NCI-H510A treated with DMSO at 0.1 percent for 48 hours (cell line): ENCODE measurements around the gene PTPRJ.

Experiments
- DNase-seq: peaks from one replicate; lab custom pipeline; 2025; lab: John Stamatoyannopoulos, UW

The PTPRJ gene

DNA sequence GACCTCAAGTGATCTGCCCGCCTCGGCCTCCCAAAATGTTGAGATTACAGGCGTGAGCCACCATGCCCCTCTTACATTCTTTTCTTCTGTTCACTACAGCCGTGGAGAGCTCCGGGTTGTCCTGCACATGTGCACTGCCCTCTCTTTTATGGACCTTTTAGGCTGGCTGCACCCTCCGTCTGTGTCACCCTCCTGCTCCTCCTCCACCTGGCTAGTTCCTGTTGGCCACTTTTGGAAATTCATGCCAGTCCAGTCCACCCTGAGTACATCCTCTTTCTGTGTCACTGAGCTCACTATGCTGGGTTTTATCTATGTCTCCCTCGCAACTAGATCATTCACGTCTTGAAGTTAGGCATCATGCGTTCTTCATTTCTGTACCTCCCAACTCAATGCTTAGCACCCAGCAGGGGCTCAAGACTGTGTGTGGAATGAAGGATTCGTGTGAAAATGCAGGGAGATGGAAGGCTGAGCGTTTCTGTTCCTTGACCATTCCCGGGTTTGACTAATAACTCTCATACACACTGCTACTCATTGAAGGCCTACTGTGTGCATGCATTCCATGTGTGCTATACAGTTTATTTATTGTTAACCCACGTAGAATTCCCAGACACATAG, 60.6 kb downstream of the PTPRJ start:
- no peak for DNase-seq

DNA sequence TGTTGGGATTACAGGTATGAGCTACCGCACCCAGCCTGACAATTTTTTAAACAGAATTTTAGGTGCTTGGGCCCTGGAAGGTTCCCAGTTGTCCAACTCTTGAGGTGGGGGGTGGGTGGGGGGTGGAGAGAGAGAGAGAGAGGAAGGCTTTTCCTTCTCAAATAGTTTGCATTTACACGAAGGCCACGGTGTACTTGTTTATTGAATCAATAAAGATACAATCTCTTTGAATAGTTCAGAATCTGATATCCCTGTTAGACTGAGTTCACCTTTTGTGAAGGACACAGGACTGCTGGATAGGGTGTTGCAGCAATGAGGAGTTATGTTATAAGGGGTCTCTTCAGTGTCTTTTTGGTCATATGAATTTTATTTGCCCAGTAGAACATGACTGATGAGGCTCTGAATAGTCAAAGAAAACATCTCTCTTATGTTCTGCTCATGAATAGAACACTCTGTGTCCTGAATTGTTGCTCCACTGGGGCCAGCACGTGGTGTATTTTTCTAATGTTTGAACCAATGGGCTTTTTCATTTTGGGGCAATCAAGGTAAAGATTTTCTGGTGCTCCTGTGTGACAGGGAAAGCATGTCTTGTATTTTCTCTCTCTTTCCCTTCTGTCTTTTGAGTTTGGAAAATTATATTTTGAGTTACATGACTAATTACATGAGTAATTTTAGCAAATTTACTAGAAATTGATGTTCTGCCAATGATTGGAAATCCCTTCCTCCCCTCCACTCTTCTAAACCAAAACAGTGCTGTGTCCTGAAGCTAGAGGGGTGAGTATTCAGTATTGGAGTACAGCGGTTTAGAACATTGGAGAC, 61.7 kb downstream of the PTPRJ start:
- no peak for DNase-seq

DNA sequence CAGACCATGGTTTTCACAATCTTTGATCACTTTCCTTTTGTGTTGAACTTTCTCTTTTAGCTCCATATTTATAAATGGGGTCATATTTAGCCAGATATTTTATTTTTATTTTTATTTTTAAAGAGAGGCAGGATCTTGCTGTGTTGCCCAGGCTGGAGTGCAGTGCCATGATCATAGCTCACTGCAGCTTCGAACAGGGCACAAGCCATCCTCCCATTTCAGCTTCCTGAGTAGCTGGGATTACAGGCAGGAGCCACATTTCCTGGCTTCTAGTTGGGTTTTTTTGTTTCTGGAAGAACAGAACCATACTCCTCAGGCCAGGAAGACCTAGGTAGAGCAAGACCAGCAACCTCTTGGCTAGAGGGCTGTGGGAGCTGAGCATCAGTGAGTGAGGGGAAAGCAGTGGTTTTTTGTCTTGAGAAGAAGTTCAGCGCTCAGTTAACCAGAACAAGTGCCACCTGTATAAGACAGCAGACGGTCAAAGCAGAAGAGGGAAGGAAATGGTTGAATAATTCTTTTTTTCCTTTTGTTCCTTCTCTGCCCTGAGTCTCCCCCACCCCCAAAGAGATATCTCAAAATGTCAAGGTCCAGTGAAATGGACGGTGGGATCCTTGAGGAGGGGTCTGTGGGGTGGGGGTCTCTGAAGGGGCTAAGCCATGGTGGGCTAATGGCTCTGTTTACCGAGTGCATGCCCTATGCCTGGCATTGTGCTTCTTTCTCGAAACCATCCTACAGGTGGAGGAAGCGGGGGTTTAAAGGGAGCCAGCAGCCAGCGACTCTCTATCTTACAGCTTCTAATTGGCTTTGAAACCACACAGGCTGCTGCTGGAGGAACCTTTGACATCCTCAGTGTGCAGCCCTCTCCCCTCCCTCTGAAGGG, 63.0 kb downstream of the PTPRJ start:
- no peak for DNase-seq

DNA sequence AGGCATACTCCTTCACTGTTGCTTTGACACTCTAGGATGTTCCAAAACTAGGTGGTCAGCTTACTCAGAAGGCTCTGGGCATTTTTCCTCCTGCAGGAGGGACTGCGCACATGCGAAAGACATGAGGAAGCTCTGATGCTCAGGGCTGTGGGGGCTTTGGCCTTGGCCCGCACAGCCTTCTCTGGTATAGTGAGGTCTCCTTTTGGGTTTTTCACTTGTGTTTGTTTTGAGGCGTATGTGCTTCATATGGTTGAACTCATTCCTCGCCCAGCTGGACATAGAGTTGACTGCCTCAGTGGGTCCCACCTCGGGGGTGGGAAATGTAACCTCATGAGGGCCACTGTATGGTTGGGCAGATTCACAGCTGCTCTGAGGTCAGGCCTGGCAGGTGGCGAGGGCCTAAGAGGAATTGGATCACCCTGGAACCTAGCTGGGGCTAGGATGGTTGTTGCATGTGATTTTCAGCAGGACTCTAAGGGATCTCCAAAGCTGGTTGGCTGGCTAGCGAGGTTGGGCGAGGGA, 63.7 kb downstream of the PTPRJ start:
- no peak for DNase-seq

DNA sequence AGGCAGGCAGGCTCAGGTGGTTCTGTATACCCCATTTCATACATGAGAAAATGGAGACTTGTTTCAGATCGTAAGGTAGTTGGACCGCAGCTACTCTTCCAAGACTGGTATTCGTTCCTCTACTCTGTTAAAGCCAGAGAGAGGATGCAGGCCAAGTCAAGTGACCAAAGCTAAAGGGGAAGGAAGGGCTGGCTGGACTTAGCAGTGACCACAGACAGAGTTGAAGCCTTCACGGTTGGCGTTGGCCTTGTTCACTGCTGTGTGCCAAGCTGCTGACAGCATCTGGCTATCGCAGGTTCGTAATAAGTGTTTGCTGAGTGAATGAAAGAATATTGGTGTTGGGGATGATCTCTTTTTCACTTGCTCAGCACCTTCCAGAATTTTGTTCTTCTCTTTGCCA, 64.2 kb downstream of the PTPRJ start:
- no peak for DNase-seq

DNA sequence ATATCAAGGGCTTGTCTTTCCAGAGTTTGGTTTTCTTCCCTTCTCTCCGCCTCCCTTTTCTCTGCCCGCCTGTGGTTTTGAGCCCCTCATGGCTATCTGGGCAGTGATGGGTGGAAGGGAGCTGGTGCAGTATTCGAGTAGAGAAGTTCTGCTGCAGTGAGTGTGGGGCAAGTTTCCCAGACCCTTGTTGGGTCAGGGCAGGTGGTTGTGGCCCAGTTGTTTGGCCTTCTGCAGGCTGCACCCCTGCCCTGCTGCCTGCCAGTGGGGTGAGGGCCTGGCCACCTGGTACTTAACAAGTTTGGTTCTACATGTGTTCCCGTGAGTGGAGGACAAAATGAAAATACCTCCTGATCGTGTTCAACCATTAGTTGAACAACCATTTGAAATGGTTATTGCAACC, 65.2 kb downstream of the PTPRJ start:
- DNase-seq = no peak

DNA sequence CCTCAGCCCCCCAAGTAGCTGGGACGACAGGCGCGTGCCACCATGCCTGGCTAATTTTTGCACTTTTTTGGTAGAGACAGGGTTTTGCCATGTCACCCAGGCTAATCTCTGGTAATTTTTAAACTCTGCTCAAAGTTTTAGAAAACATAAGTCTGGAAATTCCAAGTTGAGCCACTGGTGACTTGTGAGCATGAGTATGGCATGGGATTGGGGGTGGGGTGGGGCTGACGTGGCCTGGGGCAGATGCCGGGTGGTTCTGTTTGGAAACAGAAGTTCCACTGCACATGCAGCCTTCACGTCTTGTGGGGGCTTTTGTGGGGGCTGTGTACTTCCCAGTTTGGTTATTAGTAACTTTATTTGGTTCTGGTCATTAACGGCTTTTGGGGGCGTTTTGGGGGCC, 67.3 kb downstream of the PTPRJ start:
- no peak for DNase-seq

DNA sequence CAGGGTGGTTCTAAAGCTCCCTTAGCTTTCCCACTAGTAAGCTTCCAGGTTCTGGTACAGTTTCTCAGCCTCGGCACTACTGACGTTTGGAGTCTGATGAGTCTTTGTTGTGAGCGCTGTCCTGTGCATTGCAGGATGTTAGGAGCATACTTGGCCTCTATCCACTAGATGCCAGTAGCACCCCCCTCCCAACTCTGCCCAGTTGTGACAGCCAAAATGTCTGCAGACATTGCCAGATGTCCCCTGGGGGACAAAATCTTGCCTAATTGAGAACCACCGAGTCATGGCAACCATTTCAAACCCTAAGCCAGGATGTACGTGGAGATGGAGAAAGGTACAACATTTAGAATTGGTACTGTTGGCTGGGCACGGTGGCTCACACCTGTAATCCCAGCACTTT, 68.7 kb downstream of the PTPRJ start:
- DNase-seq = no peak

DNA sequence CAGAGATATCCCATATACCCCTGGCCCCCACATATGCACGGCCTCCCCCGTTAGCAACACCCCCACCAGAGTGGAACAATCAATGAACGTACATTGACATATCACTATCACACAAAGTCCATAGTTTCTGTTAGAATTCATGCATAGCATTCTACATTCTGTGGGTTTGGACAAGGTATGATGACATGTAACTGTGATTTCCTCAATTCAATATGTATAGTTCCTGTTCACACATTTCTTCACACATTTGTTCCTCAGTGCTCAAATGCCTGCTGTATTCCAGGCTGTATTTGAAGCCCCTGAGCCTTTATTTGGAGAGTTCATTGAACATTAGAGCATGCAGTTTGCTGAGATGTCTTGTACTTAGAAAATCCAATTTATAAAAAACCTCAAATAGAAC, 69.9 kb downstream of the PTPRJ start:
- DNase-seq = no peak

DNA sequence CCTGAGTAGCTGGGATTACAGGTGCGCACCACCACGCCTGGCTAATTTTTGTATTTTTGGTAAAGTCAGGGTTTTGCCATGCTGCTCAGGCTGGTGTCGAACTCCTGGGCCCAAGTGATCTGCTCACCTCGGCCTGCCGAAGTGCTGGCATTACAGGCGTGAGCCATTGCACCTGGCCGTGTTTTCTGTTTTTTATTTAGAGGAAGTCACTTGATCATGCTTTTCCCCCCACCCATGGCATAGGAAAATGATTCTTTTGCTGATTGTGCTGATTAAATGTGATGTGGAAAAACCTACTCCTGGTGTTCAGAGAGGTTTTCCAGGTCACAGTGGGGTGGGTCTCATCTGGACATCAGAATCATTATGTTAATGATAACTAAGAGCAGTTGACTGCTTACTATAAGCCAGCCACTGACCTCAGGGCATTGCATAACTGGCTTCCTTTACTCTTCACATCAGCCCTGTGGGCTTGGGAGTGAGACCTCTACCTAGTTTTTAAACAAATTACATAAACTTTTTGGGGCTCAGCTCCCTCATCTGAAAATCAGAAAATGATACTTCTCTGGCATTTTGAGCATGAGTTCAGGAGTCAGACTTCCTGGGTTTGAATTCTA, 71.0 kb downstream of the PTPRJ start:
- no peak for DNase-seq

DNA sequence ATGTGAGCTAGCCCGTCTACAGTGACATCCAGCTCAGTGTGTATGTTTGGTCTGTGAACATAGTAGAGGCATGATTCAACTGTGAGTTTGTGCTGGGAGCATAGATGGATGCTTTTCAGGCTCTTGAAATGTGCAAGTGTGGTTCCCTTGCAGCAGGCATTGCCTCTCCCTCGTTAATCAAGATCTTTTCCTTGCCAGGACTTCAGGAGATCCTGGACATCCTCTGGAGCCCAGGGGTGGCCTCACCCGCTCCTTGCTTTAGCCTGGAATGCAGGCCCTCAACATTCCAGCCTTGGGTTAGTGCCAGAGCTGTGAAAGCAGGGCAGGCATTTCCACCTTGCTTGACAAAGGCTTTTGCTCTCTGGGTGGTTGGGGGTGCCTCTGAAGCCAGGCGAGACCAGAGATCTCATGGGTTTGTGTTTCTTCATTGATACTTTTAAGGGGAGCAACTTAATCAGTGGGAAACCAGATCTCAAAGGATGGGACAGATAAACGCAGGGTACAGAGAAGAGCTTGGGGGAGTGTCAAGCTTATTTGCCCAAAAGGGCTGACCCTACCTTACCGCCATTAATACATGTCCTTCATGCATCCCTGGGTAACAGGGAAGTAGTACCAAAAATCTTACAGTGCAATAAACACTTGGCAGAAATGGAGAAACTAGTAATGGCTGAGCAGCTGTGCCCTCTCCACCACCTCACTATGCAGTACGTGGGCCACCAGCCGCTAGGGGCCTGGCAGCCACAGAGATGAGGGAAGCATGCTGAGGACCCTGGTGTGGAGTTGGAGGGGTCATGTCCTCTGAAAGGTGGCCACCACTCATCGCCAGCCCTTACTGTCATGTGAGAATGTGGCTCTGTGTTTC, 72.1 kb downstream of the PTPRJ start:
- DNase-seq = no peak

DNA sequence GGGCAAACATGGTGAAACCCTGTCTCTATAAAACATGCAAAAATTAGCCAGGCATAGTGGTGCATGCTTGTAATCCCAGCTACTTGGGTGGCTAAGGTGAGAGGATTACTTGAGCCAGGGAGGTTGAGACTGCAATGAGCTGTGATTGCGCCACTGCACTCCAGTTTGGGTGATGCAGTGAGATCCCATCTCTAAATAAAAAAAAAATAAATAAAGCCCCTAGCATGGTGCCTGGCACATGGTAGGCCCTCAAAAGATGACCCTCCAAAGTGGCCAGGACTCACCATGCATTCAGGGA, 74.6 kb downstream of the PTPRJ start:
- no peak for DNase-seq

DNA sequence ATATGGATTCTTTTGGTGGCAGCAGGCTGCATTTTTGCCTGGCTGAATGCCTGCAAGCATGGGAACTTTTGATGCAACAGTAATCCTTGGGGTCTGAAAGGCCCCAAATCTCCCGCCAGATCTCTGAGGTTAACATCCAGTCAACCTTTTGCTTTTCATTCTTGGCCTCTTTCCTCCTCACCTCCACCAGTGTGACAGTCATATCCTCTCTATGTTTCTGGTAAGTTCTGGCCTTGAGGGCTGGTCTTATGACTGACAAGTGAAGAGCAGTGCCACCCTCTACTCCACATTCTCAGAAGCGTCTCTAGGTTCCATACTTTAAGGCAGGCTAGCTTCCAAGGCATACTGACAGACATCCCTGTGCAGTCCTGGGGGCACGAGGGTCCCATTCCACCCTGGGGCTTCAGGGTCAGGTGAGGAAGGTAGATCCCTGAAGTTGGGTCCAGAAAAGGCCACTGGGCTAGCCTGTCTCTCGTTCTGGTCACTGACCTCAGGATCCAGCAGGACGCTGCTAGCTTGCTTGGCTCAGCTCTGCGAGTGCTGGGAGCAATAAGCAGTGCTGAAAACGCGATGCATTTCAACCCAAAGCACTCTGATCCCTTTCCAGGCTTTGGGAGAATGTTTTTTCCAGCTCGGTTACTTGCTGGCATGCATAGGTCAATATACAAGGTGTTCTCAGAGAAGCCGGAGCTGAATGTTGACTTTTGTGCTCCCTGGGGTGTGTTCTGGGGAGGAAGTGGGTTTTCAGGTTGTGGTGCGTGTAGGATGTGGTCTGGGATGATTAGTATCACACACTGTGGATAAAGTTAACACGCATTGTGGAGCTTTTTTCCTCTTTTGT, 75.2 kb downstream of the PTPRJ start:
- peak; percentile 46 for DNase-seq

DNA sequence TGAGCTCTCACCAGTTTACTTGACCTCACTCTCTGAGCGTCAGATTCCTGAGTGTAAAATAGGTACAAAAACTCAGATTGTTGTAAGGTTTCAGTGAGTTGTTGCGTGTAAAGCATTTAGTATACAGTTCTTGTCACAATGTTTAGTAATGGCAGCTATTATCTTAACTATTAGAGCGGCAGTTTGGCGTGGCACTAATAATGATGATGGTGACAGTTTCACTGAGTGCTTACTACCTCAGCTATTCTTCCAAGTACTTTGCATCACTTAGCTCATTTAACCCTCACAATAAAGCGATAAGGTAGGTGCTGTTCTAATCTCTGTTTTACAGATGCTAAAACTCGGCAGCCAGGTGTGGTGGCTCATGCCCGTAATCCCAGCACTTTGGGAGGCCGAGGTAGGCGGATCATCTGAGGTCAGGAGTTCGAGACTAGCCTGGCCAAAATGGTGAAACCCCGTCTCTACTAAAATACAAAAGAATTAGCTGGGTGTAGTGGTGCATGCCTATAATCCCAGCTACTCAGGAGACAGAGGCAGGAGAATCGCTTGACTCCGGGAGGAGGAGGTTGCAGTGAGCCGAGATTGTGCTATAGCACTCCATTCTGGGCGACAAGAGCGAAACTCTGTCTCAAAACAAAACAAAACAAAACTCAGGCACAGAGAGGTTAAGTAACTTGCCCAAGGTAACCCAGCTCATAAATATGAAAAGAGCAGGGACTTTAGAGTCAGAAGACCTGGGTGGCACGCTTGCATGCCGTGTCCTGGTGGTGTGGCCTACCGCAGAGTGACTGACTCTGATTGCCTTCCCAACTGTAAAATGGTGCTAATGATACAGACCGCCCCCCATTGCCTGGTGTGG, 76.2 kb downstream of the PTPRJ start:
- DNase-seq = no peak

DNA sequence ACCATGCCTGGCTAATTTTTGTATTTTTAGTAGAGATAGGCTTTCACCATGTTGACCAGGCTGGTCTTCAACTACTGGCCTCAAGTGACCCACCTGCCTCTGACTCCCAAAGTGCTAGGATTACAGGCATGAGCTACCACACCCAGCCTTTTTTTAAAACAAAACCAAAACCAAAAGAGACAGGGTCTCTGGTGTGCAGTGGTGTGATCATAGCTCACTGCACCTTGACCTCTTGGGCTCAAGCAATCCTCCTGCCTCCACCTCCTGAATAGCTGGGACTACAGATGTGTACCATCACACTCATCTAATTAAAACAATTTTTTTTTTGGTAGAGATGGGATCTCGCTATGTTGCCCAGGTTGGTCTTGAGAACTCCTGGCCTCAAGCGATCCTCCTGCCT, 77.7 kb downstream of the PTPRJ start:
- no peak for DNase-seq

DNA sequence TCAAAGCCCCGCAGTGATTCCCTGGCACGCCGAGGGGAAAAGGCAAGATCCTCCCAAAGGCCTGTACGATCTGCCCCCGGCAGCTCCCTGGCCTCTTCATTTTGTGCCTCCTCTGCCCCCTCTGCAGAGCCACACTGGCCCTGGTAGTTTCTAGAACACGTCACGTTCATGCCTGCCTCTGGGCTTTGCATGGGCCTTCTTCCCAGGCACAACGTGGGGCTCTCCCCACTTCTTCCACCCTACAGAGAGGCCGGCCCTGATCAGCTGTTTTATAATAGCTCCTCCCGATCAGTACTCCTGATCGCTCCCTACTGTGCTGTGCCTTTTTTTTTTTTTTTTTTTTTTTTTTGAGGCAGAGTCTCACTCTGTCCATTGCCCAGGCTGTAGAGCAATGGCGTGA, 78.4 kb downstream of the PTPRJ start:
- no peak for DNase-seq

DNA sequence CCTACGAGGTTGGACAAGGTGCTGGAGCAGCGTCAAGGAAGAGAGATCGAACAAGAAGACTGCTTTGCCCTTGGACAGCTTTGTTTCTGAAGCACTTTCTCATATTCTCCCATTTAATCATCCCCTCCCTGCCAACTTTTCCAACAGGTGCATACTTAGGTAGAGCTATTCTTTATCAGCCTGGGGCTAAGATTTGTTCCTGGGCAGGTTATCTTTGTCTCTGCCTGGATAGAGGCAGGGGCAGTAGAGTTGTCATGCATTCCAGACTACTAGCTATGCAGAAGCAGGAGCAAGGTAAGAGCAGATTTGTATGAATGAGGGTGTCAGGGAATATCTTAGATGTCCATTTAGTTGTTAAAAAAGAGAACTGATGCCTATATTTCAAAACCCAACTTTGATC, 82.3 kb downstream of the PTPRJ start:
- DNase-seq = no peak

DNA sequence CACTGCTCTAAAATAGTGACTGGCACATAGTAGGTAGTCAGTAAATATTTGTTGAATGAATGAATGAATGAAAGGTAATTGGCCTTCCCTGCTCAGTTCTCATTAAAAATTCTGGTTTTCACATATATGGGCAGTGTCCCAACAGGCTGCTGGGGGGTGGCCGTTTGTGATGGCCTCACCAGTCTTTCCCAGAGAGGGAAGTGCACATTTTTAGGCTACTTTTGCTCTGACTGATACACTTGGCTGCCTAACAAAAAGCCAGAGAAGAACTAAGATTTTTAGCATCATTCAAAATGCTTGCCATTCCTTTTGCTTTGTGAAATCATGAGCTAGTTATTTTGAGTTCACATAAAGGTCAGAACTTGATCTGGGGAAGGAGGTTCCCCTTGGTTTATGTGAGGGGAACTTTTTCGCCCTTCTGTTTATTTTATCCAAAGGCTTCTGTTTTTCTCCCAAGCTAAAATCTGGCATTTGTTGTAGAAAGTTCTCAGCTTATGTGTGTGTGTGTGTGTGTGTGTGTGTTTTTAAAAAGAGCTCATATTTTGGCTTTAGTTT, 83.1 kb downstream of the PTPRJ start:
- no peak for DNase-seq

DNA sequence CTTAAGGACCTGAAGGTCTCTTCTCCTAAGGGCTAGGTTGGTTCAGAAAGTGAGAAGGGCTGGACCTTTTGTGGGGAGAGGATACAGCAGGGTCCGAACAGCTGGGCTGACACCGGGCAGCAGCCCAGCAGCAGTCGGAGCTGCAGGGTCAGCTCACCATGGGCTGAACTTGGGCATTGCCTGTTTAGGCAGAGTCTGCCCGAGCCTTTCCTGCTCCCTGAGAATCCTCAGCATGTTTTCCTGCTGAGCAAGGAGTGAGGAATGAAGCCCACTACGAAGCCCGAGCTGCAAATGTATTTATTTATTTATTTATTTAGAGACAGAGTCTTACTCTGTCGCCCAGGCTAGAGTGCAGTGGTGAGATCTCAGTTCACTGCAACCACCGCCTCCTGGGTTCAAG, 83.9 kb downstream of the PTPRJ start:
- no peak for DNase-seq
